DND-41 (cell line): ENCODE results near the gene ASIP.

Source experiments
- ATAC-seq: fragments of 200-7000 bp; cut with Tn5 transposase; 3 replicates; pipeline ENCODE4 v1.9.1; 2021; ENCODE audit warnings: low read depth; ENCODE audit not compliant: insufficient read depth
- DNase-seq: peaks from one replicate; pipeline ENCODE4 v3.0.0-alpha.2; 2020
- H2AFZ ChIP-seq: 2 replicates; pipeline ENCODE4 v1.6.0; 2012; ENCODE audit warnings: low read depth, low read length
- H3K27ac ChIP-seq: 2 replicates; pipeline ENCODE4 v1.5.1; 2012; ENCODE audit warnings: low read length, inconsistent platforms
- H3K27me3 ChIP-seq: fragments of 200-600 bp; sonication (generic); 2 replicates; pipeline ENCODE4 v1.6.0; 2012; ENCODE audit warnings: low read length, mild to moderate bottlenecking, inconsistent platforms; ENCODE audit not compliant: insufficient read depth, poor library complexity
- H3K36me3 ChIP-seq: 2 replicates; pipeline ENCODE4 v1.5.1; 2012; ENCODE audit warnings: low read length, inconsistent platforms; ENCODE audit not compliant: insufficient read depth
- H3K4me1 ChIP-seq: 2 replicates; pipeline ENCODE4 v1.5.1; 2012; ENCODE audit warnings: mild to moderate bottlenecking, low read length; ENCODE audit not compliant: insufficient read depth
- H3K4me2 ChIP-seq: 2 replicates; pipeline ENCODE4 v1.6.0; 2012; ENCODE audit warnings: mild to moderate bottlenecking, moderate library complexity, low read length, inconsistent platforms; ENCODE audit not compliant: insufficient read depth
- H3K4me3 ChIP-seq, 2 experiments: fragments of 200-600 bp in 1 of 2; shearing (Covaris generic) in 1 of 2; 2 replicates each; pipeline ENCODE4 v1.5.1; 2012 to 2016; ENCODE audit warnings: inconsistent platforms in 2 of 2, low read length in 2 of 2, mild to moderate bottlenecking in 2 of 2, low read depth in 1 of 2, moderate library complexity in 1 of 2
- H3K79me2 ChIP-seq: 2 replicates; pipeline ENCODE4 v1.6.0; 2012; ENCODE audit warnings: low read length, inconsistent platforms; ENCODE audit not compliant: insufficient read depth
- H3K9ac ChIP-seq: 2 replicates; pipeline ENCODE4 v1.6.0; 2012; ENCODE audit warnings: low read depth, mild to moderate bottlenecking, inconsistent platforms, low read length, moderate library complexity
- H3K9me3 ChIP-seq: 2 replicates; pipeline ENCODE4 v1.5.1; 2012; ENCODE audit warnings: low read length, moderate library complexity, mild to moderate bottlenecking, inconsistent platforms; ENCODE audit not compliant: insufficient read depth, severe bottlenecking
- H4K20me1 ChIP-seq: 2 replicates; pipeline ENCODE4 v1.6.0; 2012; ENCODE audit warnings: low read length; ENCODE audit not compliant: insufficient read depth
- EZH2 ChIP-seq: IDR thresholded peaks from 3 replicates; pipeline ENCODE4 v1.6.1; 2012; ENCODE audit warnings: borderline replicate concordance, low read depth, mild to moderate bottlenecking, moderate library complexity, low read length, inconsistent platforms; ENCODE audit not compliant: severe bottlenecking
- TF ChIP-seq, protein P1 (sequence below): IDR thresholded peaks from 2 replicates; pipeline ENCODE4 v1.5.1; 2012; ENCODE audit warnings: borderline replicate concordance, low read length, moderate library complexity, mild to moderate bottlenecking; ENCODE audit not compliant: poor library complexity, severe bottlenecking; ENCODE audit errors: extremely low read depth

ASIP gene

GRCh38 chr20:34305333-34306230, 64.4 kb downstream of the ASIP start:
- Histone ChIP-seq H2AFZ (no peak overlapping the region), H3K4me1 (peaks cover 25% of the 10 kb centered on the region), H3K79me2 (peaks cover 23% of the 10 kb centered on the region), H3K27ac (no peak overlapping the region), H4K20me1 (peaks cover 3% of the 10 kb centered on the region; the same call in 1 of the 2 replicates), H3K4me2 (no peak overlapping the region), H3K9ac (no peak overlapping the region), H3K36me3 (peaks cover 10% of the 10 kb centered on the region; the same call in 1 of the 2 replicates), H3K9me3 (no peaks in the 10 kb centered on the region), H3K4me3 (no peak overlapping the region), H3K27me3 (no peaks in the 10 kb centered on the region)
- DNase-seq, result no peak
- TF ChIP-seq, protein P1, sequence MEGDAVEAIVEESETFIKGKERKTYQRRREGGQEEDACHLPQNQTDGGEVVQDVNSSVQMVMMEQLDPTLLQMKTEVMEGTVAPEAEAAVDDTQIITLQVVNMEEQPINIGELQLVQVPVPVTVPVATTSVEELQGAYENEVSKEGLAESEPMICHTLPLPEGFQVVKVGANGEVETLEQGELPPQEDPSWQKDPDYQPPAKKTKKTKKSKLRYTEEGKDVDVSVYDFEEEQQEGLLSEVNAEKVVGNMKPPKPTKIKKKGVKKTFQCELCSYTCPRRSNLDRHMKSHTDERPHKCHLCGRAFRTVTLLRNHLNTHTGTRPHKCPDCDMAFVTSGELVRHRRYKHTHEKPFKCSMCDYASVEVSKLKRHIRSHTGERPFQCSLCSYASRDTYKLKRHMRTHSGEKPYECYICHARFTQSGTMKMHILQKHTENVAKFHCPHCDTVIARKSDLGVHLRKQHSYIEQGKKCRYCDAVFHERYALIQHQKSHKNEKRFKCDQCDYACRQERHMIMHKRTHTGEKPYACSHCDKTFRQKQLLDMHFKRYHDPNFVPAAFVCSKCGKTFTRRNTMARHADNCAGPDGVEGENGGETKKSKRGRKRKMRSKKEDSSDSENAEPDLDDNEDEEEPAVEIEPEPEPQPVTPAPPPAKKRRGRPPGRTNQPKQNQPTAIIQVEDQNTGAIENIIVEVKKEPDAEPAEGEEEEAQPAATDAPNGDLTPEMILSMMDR, result no peak
- TF ChIP-seq EZH2, result no peak
- ATAC-seq, result no peak

GRCh38 chr20:34309691-34310090, 68.5 kb downstream of the ASIP start:
- no peak for TF ChIP-seq EZH2
- TF ChIP-seq, protein P1, result no peak

DNA sequence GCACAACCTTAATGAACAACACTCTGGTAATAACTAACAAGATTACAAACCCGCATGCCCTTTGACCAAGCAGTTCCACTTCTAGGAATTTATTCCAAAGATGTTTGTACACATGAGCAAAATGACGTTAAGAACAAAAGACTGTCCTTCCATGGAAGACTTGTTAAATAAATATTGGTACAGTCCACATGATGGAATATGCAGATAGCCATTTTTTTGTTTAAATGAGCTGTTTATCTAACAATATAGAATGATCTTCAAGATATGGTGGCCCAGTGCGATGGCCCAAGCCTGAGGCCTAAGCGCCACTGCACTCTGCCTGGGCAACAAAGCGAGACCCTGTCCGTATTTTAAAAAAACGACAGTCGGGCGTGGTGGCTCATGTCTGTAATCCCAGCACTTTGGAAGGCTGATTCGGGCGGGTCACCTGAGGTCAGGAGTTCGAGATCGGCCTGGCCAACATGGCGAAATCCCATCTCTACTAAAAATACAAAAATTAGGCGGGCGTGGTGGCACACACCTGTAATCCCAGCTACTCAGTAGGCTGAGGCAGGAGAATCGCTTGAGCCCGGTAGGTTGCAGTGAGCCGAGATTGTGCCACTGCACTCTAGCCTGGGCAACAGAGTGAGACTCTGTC, 69.4 kb downstream of the ASIP start:
- H3K36me3 ChIP-seq, result no peaks in the 10 kb centered on the region
- peaks cover 13% of the 10 kb centered on the region for H3K4me1 ChIP-seq
- H3K4me3 ChIP-seq, result no peak overlapping the region
- no peaks in the 10 kb centered on the region for H3K79me2 ChIP-seq
- H2AFZ ChIP-seq, result no peak overlapping the region
- H3K9ac ChIP-seq, result no peak overlapping the region
- DNase-seq, result no peak
- H4K20me1 ChIP-seq, result no peaks in the 10 kb centered on the region
- no peaks in the 10 kb centered on the region for H3K27me3 ChIP-seq
- H3K4me2 ChIP-seq, result no peak overlapping the region
- no peaks in the 10 kb centered on the region for H3K9me3 ChIP-seq
- no peak overlapping the region for H3K27ac ChIP-seq
- no peak for ATAC-seq
- TF ChIP-seq, protein P1, result no peak

More at GRCh38 chr20:34309691-34310090, 68.5 kb downstream of the ASIP start:
- Histone ChIP-seq H3K9ac (no peak overlapping the region), H4K20me1 (no peaks in the 10 kb centered on the region), H3K27me3 (no peaks in the 10 kb centered on the region), H3K4me1 (peaks cover 13% of the 10 kb centered on the region), H3K27ac (no peak overlapping the region), H3K79me2 (no peaks in the 10 kb centered on the region), H3K4me3 (no peak overlapping the region), H3K9me3 (no peaks in the 10 kb centered on the region), H3K4me2 (no peak overlapping the region), H3K36me3 (no peaks in the 10 kb centered on the region), H2AFZ (no peak overlapping the region)
- DNase-seq (no peak), ATAC-seq (no peak)
